HG03457 (cell line): ENCODE measurements around the gene GABBR2.
"Not testable (repeated sequence)": the region's sequence is repeated elsewhere in the genome, so short reads cannot be mapped to it uniquely, and the experiment has no call there.

ENCODE experiments used
- ATAC-seq: cut with Tn5 transposase; IDR thresholded peaks from one replicate; pipeline ENCODE4 v1.9.1; 2021; ENCODE audit warnings: moderate number of reproducible peaks; ENCODE audit not compliant: unreplicated experiment

The GABBR2 gene

GRCh38 chr9:98520221-98520960 is 188.3 kb downstream of the GABBR2 start:
- ATAC-seq: no peak

- ATAC-seq: no peak
These were observed 189.1 kb downstream of the GABBR2 start for GRCh38 chr9:98519641-98520040.

GRCh38 chr9:98518556-98518955 is 190.2 kb downstream of the GABBR2 start:
- ATAC-seq: no peak

- no peak for ATAC-seq
These were observed 191.0 kb downstream of the GABBR2 start for GRCh38 chr9:98517761-98518160.

GRCh38 chr9:98516897-98517503 is 191.7 kb downstream of the GABBR2 start:
- ATAC-seq: no peak

- no peak for ATAC-seq
These were observed 192.4 kb downstream of the GABBR2 start for GRCh38 chr9:98516205-98516896.

GRCh38 chr9:98515506-98516204 is 193.1 kb downstream of the GABBR2 start:
- no peak for ATAC-seq

- no peak for ATAC-seq
These were observed 193.9 kb downstream of the GABBR2 start for GRCh38 chr9:98514841-98515240.

- ATAC-seq: not testable (repeated sequence)
These were observed 200.4 kb downstream of the GABBR2 start for GRCh38 chr9:98508217-98508919.

- no peak for ATAC-seq
These were observed 202.2 kb downstream of the GABBR2 start for GRCh38 chr9:98506422-98507054.

- ATAC-seq: no peak
These were observed 204.1 kb downstream of the GABBR2 start for GRCh38 chr9:98504298-98505282.

- ATAC-seq: no peak
These were observed 204.9 kb downstream of the GABBR2 start for GRCh38 chr9:98503867-98504266.

GRCh38 chr9:98502976-98503325 is 205.8 kb downstream of the GABBR2 start:
- ATAC-seq: no peak

GRCh38 chr9:98502311-98502975 is 206.3 kb downstream of the GABBR2 start:
- no peak for ATAC-seq

GRCh38 chr9:98501819-98502218 is 206.9 kb downstream of the GABBR2 start:
- ATAC-seq: no peak

GRCh38 chr9:98501259-98501658 is 207.5 kb downstream of the GABBR2 start:
- ATAC-seq: not testable (repeated sequence)

GRCh38 chr9:98500337-98500919 is 208.3 kb downstream of the GABBR2 start:
- ATAC-seq: no peak

- ATAC-seq: no peak
These were observed 213.2 kb downstream of the GABBR2 start for GRCh38 chr9:98495530-98495929.
